SU-DHL-6 (cell line): ENCODE measurements around the gene RIN3.

Experiments
- EZH2phosphoT487 ChIP-seq: fragments of 200-600 bp; sonication (generic), shearing (Covaris generic); conservative IDR thresholded peaks from 2 replicates; pipeline ENCODE4 v1.6.1; 2018; ENCODE audit warnings: mild to moderate bottlenecking, antibody characterized with exemption, low read length, moderate library complexity, mixed read lengths
- TF ChIP-seq, protein P1 (sequence below): fragments of 200-600 bp; sonication (generic); IDR thresholded peaks from one replicate; pipeline ENCODE4 v1.5.1; 2017; ENCODE audit warnings: antibody characterized with exemption, mild to moderate bottlenecking, low read length, moderate library complexity; ENCODE audit not compliant: insufficient read depth, poor library complexity, severe bottlenecking

- TF ChIP-seq, protein P1, sequence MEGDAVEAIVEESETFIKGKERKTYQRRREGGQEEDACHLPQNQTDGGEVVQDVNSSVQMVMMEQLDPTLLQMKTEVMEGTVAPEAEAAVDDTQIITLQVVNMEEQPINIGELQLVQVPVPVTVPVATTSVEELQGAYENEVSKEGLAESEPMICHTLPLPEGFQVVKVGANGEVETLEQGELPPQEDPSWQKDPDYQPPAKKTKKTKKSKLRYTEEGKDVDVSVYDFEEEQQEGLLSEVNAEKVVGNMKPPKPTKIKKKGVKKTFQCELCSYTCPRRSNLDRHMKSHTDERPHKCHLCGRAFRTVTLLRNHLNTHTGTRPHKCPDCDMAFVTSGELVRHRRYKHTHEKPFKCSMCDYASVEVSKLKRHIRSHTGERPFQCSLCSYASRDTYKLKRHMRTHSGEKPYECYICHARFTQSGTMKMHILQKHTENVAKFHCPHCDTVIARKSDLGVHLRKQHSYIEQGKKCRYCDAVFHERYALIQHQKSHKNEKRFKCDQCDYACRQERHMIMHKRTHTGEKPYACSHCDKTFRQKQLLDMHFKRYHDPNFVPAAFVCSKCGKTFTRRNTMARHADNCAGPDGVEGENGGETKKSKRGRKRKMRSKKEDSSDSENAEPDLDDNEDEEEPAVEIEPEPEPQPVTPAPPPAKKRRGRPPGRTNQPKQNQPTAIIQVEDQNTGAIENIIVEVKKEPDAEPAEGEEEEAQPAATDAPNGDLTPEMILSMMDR = no peak
- no peak for TF ChIP-seq EZH2phosphoT487
Observed at GRCh38 chr14:92585981-92586937, 72.7 kb downstream of the RIN3 start.
